ENCODE results near the gene PER3. TPM values are rescaled to one million over a fixed set of nuclear protein-coding genes. Genes with fewer than 3 reads are reported as not detected.

PER3 gene
- total RNA-seq, 1 experiment from 2014 or later = 9.0 TPM

- Histone ChIP-seq H4K8ac (replicated peaks; ENCODE audit: insufficient read length, low read depth, low read length) (no peak overlapping the region), H3K9ac (ENCODE audit: extremely low read depth, insufficient read length, low read length) (no peak overlapping the region), H2AK5ac (ENCODE audit: insufficient read length, low read length) (no peak overlapping the region), H3K23me2 (ENCODE audit: insufficient read length, low read depth, low read length, poor library complexity, severe bottlenecking) (no peaks in the 10 kb centered on the region), H3K23ac (ENCODE audit: insufficient read length, low read depth, low read length) (no peak overlapping the region), H2BK120ac (ENCODE audit: low read depth, low read length, poor library complexity, severe bottlenecking) (no peak overlapping the region), H2BK15ac (ENCODE audit: low read depth, low read length) (no peak overlapping the region), H3K27ac (ENCODE audit: insufficient read length, low read depth, low read length) (no peak overlapping the region), H3K4me2 (ENCODE audit: insufficient read depth, insufficient read length, low read length) (no peak overlapping the region), H3K4ac (ENCODE audit: low read depth, low read length) (no peak overlapping the region), H4K20me1 (ENCODE audit: control insufficient read depth, insufficient read depth, insufficient read length) (no peaks in the 10 kb centered on the region), H4K91ac (ENCODE audit: insufficient read length, low read depth, low read length) (no peak overlapping the region), H3K18ac (ENCODE audit: insufficient read length, low read depth, low read length) (no peak overlapping the region), H3K4me1 (ENCODE audit: insufficient read depth, low read length) (no peaks in the 10 kb centered on the region), H2BK20ac (ENCODE audit: low read depth, low read length, poor library complexity, severe bottlenecking) (no peak overlapping the region), H4K5ac (ENCODE audit: insufficient read length, low read depth, low read length) (no peak overlapping the region), H2AFZ (ENCODE audit: low read length) (no peak overlapping the region), H3K79me1 (ENCODE audit: insufficient read depth, low read depth, low read length, poor library complexity, severe bottlenecking) (no peaks in the 10 kb centered on the region), H3K79me2 (ENCODE audit: insufficient read depth, low read length) (no peaks in the 10 kb centered on the region), H3K9me3 (ENCODE audit: control insufficient read depth, low read depth, low read length) (no peaks in the 10 kb centered on the region), H3K27me3 (ENCODE audit: insufficient read depth, low read length) (no peaks in the 10 kb centered on the region), H2BK12ac (ENCODE audit: insufficient read length, low read depth, low read length) (no peak overlapping the region), H3K56ac (ENCODE audit: insufficient read length, low read depth, low read length) (no peak overlapping the region), H3K14ac (ENCODE audit: insufficient read depth, low read length) (no peak overlapping the region), H2BK5ac (ENCODE audit: insufficient read length, low read length) (no peak overlapping the region), H3T11ph (ENCODE audit: low read length) (no peak overlapping the region)
- H3K27ac Mint-ChIP-seq = no peak overlapping the region
- peaks cover 2 to 25% (median 22%) of the 10 kb centered on the region in 3 experiments; a peak in 5 of 7 replicates for H3K36me3 Mint-ChIP-seq (ENCODE audit: insufficient read depth in 1 of 3, low read depth in 3 of 3)
- DNase-seq = no peak
- no peaks in the 10 kb centered on the region for H3K9me3 Mint-ChIP-seq
- no peaks in the 10 kb centered on the region for H3K4me1 Mint-ChIP-seq
- WGBS (ENCODE audit: extremely low coverage, insufficient read length, low lambda C conversion rate) = no CpG with 5 or more reads among the region's 3 CpGs
- no peaks in the 10 kb centered on the region for H3K27me3 Mint-ChIP-seq (ENCODE audit: low read depth)
- TF ChIP-seq CTCF (conservative IDR thresholded peaks at IDR 0.05) = no peak
- no peak overlapping the region for H3K4me3 Mint-ChIP-seq
These were observed 47.4 kb downstream of the PER3 start for GRCh38 chr1:7831458-7831857.

All from H9 (cell line).